SH-SY5Y (cell line): ENCODE measurements around the gene SIX5.

Experiments used
- GATA2 ChIP-seq: IDR thresholded peaks from 2 replicates; pipeline ENCODE4 v1.6.1; 2011; ENCODE audit warnings: mild to moderate bottlenecking, low read depth, low read length
- GATA3 ChIP-seq: IDR thresholded peaks from 2 replicates; pipeline ENCODE4 v1.6.1; 2011; ENCODE audit warnings: low read depth, mild to moderate bottlenecking, low read length, moderate library complexity

DNA sequence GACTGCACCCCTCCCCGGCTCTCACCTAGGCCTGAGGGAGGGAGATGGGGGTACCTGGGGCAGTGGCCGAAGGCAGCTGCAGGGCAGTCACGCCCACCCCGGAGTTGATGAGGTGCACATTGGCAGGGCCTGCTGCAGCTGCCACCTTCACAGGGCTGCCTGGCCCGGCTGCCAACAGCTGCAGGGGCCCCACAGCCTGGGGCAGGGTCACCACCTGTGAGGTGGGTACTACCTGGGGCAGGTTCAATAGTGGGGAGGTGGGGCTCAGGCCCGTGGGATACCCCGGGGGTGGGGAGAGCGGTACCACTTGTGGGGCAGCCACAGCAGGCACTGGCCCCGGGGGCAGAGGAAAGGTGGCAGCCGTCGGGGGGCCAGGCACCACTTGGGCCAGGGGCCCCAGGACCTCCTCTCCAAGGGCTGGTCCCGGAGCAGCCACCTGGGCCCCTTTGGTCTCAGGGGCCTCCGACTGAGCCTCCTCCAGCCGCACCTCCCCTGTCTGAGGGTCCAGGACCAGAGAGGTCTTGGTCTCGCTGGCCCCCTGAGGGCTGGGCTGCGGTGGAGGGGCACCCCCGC, 2.7 kb downstream of the SIX5 start:
- TF ChIP-seq GATA2, result no peak
- no peak for TF ChIP-seq GATA3
